Stimulated activated CD4-positive, alpha-beta T cell treated with anti-CD3 and anti-CD28 coated beads, Interleukin-15, amount 100 ng/mL, for 1 hour (primary cell): Measurements from ENCODE around the gene TSHZ2.
"Not testable (repeated sequence)": the region's sequence is repeated elsewhere in the genome, so short reads cannot be mapped to it uniquely, and the experiment has no call there.

ENCODE experiments used
- DNase-seq, 2 donors: peaks; one replicate each; pipeline ENCODE4 v3.0.0-alpha.2; 2020; ENCODE audit warnings: low read depth in 1 of 2, low spot score in 1 of 2

TSHZ2 gene

DNA sequence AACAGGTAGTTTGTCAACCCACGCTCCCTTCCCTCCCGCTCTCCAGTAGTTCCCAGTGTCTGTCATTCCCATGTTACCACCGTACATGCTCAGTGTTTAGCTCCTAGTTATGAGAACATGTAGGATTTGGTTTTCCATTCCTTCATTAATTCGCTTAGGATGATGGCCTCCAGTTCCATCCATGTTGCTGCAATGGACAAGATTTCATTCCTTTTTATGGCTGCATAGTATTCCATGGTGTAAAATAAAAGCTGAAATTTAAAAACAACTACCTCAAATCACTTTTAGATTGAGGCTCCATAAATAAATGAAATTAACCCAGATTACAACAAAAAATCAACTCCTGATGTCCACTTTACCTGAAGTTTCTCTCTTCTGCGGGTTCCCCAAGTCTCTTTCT is 430.9 kb downstream of the TSHZ2 start:
- no peak for DNase-seq

DNA sequence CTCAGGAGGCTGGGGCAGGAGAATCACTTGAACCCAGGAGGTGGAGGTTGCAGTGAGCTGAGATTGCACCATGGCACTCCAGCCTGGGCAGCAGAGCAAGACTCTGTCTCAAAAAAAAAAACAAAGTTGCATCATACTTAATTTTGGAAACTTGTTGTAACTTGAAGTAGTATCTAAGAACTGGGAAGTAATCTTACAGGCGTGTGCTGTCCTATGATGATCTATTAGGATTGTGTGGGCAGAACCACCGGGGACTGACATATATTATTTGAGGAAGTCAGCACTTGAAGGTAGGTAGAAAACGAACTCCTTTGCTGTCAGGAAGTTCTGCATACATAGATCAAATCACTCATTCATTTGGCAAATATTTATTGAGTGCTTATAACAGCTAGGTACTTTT is 433.0 kb downstream of the TSHZ2 start:
- DNase-seq, result no peak

DNA sequence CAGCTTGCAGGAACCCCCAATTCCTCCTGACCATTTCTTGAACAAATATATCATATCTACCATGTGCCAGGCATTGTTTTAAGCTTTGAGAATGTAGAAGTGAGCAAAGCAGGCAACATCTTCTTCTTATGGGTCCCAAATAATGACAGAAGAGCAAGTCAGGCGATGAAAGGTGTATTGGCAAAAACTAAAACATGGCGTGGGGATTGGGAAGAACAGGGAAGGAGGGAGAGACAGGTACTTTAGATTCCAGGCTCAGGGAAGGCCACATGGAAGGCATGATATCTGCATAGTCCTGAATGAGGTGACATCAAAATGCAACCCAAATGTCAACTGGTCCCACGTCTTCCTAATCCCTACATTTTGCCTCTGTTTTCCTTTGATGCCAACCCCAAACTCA is 434.4 kb downstream of the TSHZ2 start:
- no peak for DNase-seq

DNA sequence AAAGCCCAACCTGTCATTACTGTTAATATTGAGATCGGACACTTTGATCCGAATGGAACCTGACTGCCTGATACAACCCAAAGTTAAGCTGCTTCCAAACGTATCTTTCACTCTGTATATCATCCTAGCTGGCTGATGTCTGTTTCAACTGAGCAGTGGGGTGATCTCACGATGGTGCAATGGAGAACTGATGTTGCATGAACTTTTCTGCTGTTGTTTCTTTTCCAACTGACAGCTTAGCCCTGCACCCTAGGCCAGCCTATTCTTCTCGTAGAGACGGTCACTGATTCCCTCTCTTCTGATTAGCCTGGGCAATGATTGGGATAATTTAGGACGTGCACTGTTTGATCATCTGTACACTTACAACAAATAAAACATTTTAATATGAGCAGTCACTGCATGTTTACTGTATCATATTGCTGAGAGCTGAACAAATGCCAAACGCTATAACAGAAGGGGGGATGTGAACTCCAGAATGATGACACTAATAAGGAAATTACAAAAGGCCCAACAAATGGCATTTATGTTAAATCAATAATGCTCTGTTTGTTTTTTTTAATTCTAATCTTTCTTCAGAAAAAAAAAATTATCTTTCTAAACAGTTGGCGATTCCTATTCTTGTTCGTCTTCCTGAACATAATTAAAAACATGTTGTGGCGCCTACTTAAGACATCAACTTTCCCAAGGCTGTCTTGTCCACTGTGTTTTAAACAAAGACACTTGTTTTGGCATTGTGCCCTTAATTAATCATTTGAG is 436.7 kb downstream of the TSHZ2 start:
- no peak for DNase-seq

DNA sequence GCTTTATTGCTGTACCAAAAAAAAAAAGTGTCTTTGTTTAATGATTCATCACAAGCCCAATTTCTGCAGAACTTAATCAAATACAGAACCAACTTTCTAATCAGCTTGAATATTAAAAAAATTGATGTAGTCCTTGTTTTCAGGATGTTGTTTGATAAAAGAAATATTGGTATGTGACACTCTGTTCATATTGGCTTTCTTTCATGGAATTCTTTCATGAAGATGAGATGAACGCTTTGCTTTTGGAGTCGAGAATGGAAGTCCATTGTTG is 437.2 kb downstream of the TSHZ2 start:
- no peak for DNase-seq

DNA sequence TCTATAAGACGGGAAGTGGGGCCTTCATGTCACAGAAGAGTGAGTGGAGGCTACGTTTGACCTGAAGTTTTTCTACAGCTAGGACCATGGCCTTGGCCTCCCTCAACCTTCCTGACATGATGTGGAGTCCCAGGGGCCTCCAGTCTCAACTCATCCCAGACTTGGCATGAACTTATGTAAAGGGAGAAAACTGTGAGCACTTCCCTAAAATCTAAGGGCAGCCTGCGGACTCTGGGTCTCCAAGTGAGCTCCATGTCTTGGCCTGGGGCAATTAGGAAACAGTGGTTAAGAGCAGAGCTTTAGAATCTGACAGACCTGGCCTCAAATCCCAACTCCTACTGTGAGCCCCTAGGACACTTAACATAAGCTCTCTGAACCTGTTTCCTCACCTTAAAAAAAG is 439.0 kb downstream of the TSHZ2 start:
- DNase-seq, result no peak

DNA sequence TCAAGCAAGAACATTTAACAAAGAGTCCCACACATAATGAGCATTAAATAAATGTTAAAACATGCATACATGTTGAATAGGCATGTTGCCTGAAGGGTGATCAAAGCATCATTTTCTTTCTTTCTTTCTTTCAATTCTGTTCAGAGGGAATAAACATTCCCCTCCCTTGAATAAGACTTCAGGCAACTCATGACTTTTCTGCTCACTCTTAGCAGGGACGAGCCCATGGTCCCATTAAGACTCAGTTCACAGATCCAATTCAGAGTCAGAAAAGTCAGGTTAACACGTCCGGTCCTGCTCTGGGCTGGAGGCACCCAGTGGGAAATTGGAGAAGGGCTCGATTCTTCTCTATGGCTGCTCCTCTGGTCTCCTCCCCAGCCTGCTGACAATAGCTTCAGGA is 439.7 kb downstream of the TSHZ2 start:
- DNase-seq, result no peak

DNA sequence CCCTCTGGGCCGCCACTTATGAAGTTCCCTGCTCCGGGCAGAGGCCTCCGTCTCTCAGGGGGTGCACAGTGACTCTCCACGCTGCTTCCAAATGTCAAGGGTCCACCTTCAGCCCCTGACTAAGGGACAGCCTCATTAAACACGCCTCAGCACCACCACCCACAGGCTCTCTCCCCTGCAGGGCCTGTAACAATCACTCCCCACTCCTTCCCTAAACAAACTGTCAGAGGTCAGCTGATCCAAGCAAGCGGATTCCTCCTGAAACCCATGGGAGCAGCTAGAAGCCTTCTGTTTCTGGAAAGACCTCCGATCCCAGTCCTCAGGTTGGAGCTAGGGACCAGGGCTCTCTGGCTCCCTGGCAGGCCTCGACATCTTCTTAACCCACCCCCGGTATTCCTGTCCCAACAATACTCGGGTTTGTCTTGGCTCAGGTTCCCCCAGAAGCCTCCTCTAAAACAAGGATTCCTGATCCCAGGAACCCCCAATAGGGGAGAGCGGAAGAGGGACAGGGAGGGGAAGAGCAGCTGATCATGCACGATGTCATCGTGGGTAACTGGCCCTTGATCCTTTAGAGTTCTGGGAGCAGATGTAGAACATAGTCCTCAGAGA is 440.5 kb downstream of the TSHZ2 start:
- DNase-seq, result no peak

DNA sequence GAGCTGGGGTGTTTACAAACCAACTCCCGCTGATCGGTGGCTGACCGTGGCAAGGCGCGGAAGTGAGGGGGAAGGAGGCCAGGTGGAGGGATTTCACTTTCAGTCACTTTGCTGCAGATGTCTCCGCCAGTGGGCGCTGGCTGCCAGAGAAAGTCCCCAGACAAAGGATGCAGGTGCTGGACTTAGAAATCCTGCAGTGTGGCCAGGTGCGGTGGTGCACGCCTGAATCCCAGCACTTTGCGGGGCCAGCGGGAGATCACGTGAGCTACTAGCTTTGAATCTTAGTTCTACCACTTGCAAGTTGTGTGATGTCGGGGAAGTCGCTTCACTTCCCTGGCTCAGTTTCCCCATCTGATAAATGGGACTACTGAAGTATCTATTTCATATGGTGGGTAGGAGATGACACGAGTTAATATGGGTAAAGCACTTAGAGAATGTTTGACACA is 441.1 kb downstream of the TSHZ2 start:
- DNase-seq, result no peak

DNA sequence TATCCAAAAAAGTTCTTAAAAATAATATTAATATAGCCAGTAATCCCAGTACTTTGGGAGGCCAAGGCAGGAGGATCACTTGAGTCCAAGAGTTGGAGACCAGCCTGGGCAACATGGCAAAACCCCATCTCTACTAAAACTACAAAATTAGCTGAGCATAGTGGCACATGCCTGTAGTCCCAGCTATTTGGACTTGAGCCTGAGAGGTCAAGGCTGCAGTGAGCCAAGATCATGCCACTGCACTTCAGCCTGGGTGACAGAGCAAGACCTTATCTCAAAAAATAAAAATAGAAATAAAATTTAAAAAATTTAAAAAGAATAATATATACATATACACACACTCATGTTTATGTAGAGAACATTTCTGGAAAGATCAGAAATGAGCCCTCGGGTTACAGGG is 441.7 kb downstream of the TSHZ2 start:
- not testable (repeated sequence) for DNase-seq

DNA sequence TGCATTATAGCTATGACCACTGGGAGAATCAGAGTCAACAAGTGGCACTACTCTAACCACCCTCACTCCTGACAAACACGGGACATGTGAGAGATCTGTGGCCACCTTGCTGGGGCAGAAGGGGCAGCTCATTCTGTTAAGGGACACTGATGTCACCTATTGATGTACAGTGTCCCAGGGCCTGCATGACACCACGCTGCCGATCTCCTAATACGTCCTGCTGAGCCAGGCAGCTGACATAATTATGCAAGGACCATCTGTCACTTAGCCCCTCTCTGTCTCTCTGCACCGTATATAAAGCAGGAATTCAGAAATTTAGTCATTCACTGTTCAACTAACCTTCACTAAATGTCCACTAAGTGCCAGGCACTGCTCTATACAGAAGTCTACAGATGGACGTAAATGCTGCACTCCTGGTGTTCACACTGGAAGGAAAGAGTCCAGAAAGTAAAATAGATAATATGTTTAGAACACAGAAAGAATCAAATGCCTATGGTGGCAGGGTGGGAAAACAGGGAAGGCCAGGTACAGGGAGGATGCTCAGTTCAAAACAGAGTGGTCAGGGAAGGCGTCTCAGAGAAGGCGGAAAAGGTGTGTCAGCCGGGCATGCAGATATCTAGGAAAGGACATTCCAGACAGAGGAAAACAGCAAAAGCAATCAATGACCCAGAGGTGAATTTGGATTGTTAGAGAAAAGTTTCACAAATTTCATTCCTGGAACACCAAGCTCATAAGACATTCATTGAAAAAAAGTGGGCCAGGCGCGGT is 447.7 kb downstream of the TSHZ2 start:
- DNase-seq, result no peak

DNA sequence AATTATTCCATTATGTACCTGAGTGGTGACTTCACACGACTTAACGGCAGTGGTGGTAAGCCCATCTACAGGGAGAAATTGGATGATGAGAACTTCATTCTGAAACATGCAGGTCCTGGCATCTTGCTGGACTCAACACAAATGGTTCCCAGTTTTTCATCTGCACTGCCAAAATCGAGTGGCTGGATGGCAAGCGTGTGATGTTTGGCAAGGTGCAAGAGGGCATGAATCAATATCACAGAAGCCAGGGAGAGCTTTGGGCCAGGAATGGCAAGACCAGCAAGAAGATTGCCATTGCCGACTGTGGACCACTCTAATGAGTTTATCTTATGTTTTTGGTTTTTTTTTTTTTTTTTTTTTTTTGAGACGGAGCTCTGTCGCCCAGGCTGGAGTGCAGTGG is 449.2 kb downstream of the TSHZ2 start:
- no peak for DNase-seq

DNA sequence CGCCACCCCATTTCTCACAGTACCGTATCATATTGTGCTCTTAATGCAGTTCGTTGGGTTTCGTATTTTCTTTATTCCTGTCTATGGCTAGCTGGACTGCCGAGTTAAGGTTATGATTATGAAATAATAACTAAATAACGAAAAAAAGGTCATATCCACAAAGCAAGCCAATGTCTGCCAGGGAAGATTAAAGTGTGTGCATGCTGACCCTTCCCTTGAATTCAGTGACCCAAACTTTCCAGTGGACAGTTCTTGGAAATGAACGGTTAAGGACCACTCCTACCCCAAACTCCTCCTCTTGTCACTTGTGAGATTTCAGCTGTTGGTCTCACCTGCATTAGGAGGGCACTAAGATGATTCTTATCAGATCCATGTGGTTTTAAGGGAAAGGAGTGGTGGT is 449.9 kb downstream of the TSHZ2 start:
- no peak for DNase-seq

DNA sequence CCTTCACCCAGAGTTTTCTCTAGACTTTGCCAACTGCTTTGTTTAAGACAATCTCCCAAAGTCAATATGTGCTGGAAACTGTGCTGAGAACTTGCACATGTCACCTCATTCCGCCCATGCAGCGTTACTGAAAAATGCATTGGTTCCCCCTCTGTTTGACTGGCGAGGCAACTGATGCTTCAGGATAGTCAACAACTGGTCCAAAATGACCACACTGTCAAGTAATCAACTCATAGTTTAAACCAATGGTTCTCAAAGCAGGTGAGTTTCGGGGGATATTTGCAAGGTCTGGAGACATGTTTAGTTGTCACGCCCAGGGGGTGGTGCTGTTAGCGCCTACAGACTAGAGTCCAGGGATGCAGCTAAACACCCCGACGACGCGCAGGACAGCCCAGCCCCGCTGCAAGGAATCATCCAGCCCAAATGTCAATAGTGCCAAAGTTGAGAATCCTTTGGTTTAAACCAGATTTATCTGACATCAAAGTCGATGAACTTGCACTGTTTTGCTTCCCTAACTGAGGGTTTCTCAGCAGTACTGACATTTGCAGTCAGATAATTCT is 451.5 kb downstream of the TSHZ2 start:
- no peak for DNase-seq

DNA sequence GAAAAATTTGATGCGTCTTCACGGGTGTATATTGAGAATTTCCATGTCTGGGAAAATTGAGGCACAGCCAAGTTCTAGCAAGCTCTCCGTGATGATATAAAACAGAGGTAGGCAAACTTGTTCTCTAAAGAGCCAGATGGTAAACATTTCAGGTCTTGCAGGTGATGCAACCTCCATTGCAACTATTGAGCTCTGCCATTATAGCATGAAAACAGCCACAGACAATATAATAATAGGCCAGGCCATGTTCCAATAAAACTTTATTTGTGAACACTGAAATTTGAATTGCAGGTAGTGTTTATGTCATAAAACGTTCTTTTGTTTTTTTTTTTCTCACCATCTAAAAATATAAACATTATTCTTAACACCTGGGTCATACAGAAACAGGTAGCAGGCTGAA is 453.3 kb downstream of the TSHZ2 start:
- DNase-seq, result no peak

DNA sequence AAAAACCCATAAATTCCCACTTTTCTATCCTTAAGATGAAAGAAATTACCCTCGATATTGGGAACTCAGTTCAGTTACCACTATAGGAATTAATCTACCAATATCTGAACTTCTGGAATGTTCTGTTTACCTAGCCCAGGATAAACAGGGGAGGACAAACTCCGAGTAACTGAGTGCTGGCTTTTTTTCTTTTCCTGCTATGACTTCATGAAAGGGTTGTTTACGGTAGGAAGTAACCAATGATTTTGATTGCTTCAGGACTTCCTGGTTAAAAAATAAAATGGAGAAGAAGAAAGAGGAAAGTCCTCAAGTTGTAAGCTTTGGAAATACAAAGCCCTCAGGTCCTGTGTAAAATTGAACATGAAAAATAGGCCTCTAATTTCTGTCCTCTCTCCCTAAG is 453.8 kb downstream of the TSHZ2 start:
- DNase-seq, result no peak

DNA sequence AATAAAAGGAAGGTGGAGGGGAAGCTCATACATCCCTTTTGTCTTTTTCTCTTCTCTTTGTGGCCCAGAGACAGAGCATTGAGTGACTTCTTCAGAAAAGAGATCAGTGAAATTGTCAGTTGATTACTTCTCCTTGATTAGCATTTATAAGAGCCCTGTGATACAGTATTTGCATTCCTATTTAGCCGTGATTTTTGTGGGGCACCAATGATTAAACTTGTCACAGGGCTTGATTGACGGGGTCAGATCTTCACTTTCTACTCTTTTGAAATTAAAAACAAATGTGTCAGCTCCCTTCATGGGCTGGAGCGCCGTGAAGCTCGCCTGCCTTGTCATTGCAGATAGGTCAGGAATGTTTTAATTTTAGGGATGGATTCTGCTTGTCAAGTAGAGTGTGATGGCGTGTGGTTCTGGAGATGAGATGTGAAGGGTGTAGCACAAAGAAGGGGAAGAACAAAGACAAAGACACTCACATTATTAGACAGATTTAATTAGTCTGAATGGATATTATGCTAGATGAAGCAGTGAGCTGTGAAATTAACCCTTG is 454.7 kb downstream of the TSHZ2 start:
- DNase-seq, result no peak

DNA sequence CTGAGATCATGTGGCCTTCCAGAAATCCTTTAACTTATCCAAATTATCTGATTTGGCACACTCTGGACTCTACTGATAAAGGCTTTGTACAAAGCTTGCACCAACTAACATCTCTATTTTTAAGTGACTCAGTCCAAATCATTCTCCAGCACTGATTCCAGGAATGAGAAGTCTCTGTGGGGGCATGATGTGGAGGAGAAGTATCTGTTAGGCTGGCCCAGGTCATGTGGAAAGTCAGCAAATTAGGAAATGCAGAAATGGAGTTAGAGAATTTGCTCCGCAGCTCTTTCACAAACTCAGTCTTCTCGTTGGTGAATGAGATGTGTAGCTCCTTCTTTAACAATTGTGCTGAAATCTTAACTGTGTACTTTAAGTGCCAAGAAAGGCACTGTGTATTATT is 455.8 kb downstream of the TSHZ2 start:
- no peak for DNase-seq

DNA sequence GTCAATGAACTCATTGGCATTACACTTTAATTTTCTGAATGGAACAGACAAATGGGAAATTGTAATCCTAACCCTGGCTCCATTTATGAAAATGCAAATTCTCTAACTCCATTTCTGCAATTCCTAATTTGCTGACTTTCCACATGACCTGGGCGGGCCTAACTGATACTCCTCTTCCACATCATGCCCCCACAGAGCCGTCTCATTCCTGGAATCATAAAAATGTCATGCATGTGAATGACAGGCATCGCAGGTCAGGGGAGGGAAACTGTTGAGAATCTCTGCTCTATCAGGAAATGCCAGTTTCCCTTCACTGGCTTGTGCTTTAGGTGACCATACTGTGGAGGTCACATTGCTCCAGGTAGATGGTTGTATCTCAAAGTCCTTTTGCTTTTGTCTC is 456.4 kb downstream of the TSHZ2 start:
- DNase-seq, result no peak

DNA sequence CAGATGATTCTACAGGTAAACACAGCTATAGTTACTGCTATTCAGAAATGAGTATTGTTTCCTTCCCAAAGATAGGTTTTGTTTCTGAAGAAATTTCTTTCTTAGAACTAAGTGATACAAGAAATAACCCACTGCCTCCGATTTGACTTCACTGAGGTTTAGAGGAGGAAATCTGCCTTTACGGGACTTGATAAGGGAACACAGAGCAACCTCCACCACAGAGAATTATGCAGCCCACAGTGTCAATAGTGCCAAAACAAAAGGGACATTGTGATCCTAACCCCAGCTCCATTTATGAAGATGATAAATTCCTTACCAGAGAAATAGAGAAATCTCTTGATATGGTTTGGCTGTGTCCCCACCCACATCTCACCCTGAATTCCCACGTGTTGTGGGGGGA is 456.8 kb downstream of the TSHZ2 start:
- DNase-seq, result no peak

DNA sequence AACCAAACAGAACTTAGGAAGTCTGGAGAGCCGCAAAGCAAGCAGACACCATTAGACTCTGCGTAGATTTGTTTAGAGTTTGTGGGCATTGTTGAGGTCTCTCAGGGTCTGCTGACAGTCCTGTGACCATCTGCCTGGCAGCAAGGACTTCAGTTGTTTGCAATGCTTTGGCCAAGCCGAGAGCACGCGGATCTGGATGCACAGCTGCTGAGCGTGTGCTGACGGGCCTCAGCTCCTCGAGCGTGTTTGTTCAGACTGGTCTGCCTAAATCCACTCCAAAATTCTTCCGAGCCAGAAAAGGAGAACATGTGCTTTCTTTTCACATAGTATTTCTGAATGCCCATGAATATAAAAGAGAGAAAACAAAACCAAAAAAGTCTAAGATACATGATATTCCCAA is 462.5 kb downstream of the TSHZ2 start:
- DNase-seq, result no peak

DNA sequence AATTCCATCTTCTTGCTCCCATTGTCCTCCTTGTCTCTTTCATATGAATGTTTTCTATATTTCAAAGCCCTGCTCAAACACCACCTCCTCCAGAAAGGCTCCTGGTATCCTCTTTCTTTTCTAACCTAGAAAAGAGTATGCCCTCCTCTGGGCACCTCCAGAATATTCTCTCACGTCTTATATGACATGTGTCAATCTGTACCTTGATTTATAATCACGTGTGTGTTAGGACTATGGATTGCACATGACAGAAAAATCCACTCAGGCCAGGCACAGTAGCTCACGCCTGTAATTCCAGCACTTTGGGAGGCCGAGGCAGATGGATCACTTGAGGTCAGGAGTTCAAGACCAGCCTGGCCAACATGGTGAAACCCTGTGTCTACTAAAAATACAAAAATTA is 464.8 kb downstream of the TSHZ2 start:
- not testable (repeated sequence) for DNase-seq
